ENCODE results near the gene CIAO2A. TPM values are rescaled to one million over a fixed set of nuclear protein-coding genes. Genes with fewer than 3 reads are reported as not detected.

CIAO2A gene
- total RNA-seq: 64.2 and 65.1 TPM in 2 replicates

GRCh38 chr15:64093627-64094417 lies at the start of gene CIAO2A:
TSS of gene CIAO2A (minus strand) at chr15:64093838. CDS start at chr15:64093768, 70 bp downstream.

GRCh38 chr15:64095795-64096667 lies 2.4 kb upstream of the CIAO2A start, which contains the start of gene SNX1:
TSS of gene SNX1 (plus strand) at chr15:64095982. CDS start at chr15:64096014, 32 bp downstream.

GRCh38 chr15:64046421-64047153 lies 47.1 kb downstream of the CIAO2A start, which contains the start of gene DAPK2:
TSS of gene DAPK2 (minus strand) at chr15:64046485. CDS start at chr15:64040261, 6,224 bp downstream.

Other genes with a start within 250 kb of the CIAO2A start
- 1.3 and 1.5 TPM in 2 replicates for gene DAPK2, start 47.4 kb downstream of the CIAO2A start, total RNA-seq
- gene SNX1, start 2.1 kb upstream of the CIAO2A start, total RNA-seq: 35.0 and 42.7 TPM in 2 replicates
- 0.14 and 0.18 TPM in 2 replicates for gene SNX22, start 57.9 kb upstream of the CIAO2A start, total RNA-seq
- 1,545 and 1,681 TPM in 2 replicates for gene PPIB, start 69.2 kb upstream of the CIAO2A start, total RNA-seq

Measured in smooth muscle cell of bladder (primary cell).